DOHH2 (cell line): Measurements from ENCODE around the gene CLDN7.

Source experiments
- H3F3A ChIP-seq: fragments of 200-600 bp; sonication (generic), shearing (Covaris generic); 2 replicates; pipeline ENCODE4 v1.6.0; 2016; ENCODE audit warnings: antibody characterized with exemption, mild to moderate bottlenecking; ENCODE audit not compliant: control insufficient read depth, insufficient read depth
- H3K27ac ChIP-seq: fragments of 200-600 bp; sonication (generic); 2 replicates; pipeline ENCODE4 v1.5.1; 2014; ENCODE audit warnings: low read depth, mild to moderate bottlenecking, low read length, moderate library complexity
- H3K27me3 ChIP-seq: fragments of 200-600 bp; sonication (generic); 2 replicates; pipeline ENCODE4 v1.6.1; 2014; ENCODE audit warnings: mild to moderate bottlenecking, low read length, mixed read lengths; ENCODE audit not compliant: control insufficient read depth
- H3K36me3 ChIP-seq: fragments of 200-600 bp; sonication (generic); 2 replicates; pipeline ENCODE4 v1.6.1; 2014; ENCODE audit warnings: mild to moderate bottlenecking, low read length, moderate library complexity, mixed read lengths; ENCODE audit not compliant: control insufficient read depth
- H3K4me1 ChIP-seq: fragments of 200-600 bp; sonication (generic); 2 replicates; pipeline ENCODE4 v1.6.1; 2014; ENCODE audit warnings: mild to moderate bottlenecking, low read length, mixed read lengths; ENCODE audit not compliant: control insufficient read depth
- H3K4me2 ChIP-seq: fragments of 200-600 bp; sonication (generic); 2 replicates; pipeline ENCODE4 v1.6.0; 2014; ENCODE audit warnings: mild to moderate bottlenecking, low read length, moderate library complexity
- H3K4me3 ChIP-seq: fragments of 200-600 bp; sonication (generic); 2 replicates; pipeline ENCODE4 v1.5.1; 2014; ENCODE audit warnings: mild to moderate bottlenecking, low read length, mixed read lengths
- H3K79me2 ChIP-seq: fragments of 200-600 bp; sonication (generic); 2 replicates; pipeline ENCODE4 v1.6.1; 2014; ENCODE audit warnings: mild to moderate bottlenecking, low read length, mixed read lengths; ENCODE audit not compliant: control insufficient read depth
- H3K9me2 ChIP-seq: fragments of 200-600 bp; sonication (generic); replicated peaks from 2 replicates; pipeline ENCODE4 v1.6.1; 2014; ENCODE audit warnings: mild to moderate bottlenecking, low read length, mixed read lengths; ENCODE audit not compliant: control insufficient read depth
- H3K9me3 ChIP-seq: fragments of 200-600 bp; sonication (generic); 2 replicates; pipeline ENCODE4 v1.6.1; 2014; ENCODE audit warnings: antibody characterized with exemption, low read length, mixed read lengths; ENCODE audit not compliant: control insufficient read depth, insufficient read depth
- H4K20me1 ChIP-seq: fragments of 200-600 bp; sonication (generic); 2 replicates; pipeline ENCODE4 v1.6.0; 2014; ENCODE audit warnings: low read depth, mild to moderate bottlenecking, antibody characterized with exemption, low read length, moderate library complexity; ENCODE audit not compliant: control insufficient read depth, insufficient read depth
- EZH2phosphoT487 ChIP-seq: fragments of 200-600 bp; sonication (generic); IDR thresholded peaks from 2 replicates; pipeline ENCODE4 v1.6.1; 2017; ENCODE audit warnings: borderline replicate concordance, mild to moderate bottlenecking, antibody characterized with exemption, low read length, moderate library complexity, mixed read lengths
- TF ChIP-seq, protein P1 (sequence below): fragments of 200-600 bp; sonication (generic); IDR thresholded peaks from one replicate; pipeline ENCODE4 v1.5.1; 2014; ENCODE audit warnings: antibody characterized with exemption, mild to moderate bottlenecking, low read depth, low read length; ENCODE audit not compliant: poor library complexity, severe bottlenecking

CLDN7 gene

DNA sequence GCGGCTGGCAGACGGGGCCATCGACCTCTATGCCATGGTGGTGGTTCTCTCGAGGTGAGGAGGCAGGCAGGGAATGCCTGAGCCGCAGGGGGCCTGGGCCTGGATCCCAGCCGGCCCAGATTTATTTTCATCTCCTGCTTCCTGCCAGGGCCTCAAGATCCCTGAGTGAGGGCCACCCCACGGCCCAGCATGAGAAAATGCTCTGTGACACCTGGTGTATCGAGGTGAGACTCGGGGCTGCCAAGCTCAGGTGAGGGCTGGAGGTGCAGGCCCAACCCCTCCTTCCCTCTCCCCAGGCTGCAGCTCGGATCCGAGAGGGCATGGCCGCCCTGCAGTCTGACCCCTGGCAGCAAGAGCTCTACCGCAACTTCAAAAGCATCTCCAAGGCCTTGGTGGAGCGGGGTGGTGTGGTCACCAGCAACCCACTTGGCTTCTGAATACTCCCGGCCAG is 37.6 kb downstream of the CLDN7 start:
- H3K36me3 ChIP-seq, result peaks cover 87% of the 10 kb centered on the region
- no peaks in the 10 kb centered on the region for H3K9me3 ChIP-seq
- no peak overlapping the region for H3K4me2 ChIP-seq
- H3K4me3 ChIP-seq, result no peak overlapping the region
- no peaks in the 10 kb centered on the region for H3K27me3 ChIP-seq
- H3K4me1 ChIP-seq, result peaks cover 15% of the 10 kb centered on the region
- no peak overlapping the region for H3K27ac ChIP-seq
- peaks cover 8% of the 10 kb centered on the region for H3F3A ChIP-seq
- H4K20me1 ChIP-seq, result peaks cover 5% of the 10 kb centered on the region; the same call in 1 of the 2 replicates
- TF ChIP-seq, protein P1, sequence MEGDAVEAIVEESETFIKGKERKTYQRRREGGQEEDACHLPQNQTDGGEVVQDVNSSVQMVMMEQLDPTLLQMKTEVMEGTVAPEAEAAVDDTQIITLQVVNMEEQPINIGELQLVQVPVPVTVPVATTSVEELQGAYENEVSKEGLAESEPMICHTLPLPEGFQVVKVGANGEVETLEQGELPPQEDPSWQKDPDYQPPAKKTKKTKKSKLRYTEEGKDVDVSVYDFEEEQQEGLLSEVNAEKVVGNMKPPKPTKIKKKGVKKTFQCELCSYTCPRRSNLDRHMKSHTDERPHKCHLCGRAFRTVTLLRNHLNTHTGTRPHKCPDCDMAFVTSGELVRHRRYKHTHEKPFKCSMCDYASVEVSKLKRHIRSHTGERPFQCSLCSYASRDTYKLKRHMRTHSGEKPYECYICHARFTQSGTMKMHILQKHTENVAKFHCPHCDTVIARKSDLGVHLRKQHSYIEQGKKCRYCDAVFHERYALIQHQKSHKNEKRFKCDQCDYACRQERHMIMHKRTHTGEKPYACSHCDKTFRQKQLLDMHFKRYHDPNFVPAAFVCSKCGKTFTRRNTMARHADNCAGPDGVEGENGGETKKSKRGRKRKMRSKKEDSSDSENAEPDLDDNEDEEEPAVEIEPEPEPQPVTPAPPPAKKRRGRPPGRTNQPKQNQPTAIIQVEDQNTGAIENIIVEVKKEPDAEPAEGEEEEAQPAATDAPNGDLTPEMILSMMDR, result no peak
- TF ChIP-seq EZH2phosphoT487, result no peak
- peaks cover 9% of the 10 kb centered on the region for H3K79me2 ChIP-seq
- H3K9me2 ChIP-seq, result no peaks in the 10 kb centered on the region

- no peak overlapping the region for H3K4me3 ChIP-seq
- H3K9me3 ChIP-seq, result no peaks in the 10 kb centered on the region
- H3K4me1 ChIP-seq, result peaks cover 20% of the 10 kb centered on the region
- H3F3A ChIP-seq, result peaks cover 8% of the 10 kb centered on the region
- no peak overlapping the region for H3K27ac ChIP-seq
- H4K20me1 ChIP-seq, result peaks cover 5% of the 10 kb centered on the region; the same call in 1 of the 2 replicates
- H3K36me3 ChIP-seq, result peaks cover 82% of the 10 kb centered on the region
- TF ChIP-seq EZH2phosphoT487, result no peak
- TF ChIP-seq, protein P1, result no peak
- no peaks in the 10 kb centered on the region for H3K9me2 ChIP-seq
- no peaks in the 10 kb centered on the region for H3K27me3 ChIP-seq
- peaks cover 9% of the 10 kb centered on the region for H3K79me2 ChIP-seq
- no peak overlapping the region for H3K4me2 ChIP-seq
These were observed 38.2 kb downstream of the CLDN7 start for GRCh38 chr17:7224110-7224509.

DNA sequence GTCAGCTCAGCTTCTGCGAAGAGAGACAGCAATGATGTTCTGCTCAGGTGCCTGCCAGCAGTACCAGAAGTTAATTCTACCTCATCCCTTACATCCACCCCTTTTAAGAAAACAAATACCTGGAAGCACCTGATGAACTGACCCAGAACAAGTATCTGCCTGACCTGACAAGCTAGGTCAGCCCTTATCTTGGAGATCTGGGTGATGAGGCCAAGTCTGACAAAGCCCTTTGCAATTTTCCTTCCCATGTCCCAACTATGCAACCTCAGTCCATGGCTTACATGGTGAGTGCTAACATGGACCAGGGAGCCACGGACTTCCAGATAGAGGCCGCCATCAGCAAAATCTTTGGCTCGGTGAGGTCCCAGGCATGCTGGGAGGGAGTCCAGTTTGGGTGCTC is 38.9 kb downstream of the CLDN7 start:
- Histone ChIP-seq H3K4me1 (peaks cover 27% of the 10 kb centered on the region), H3K4me3 (no peak overlapping the region), H3K9me3 (no peaks in the 10 kb centered on the region), H3K79me2 (peaks cover 9% of the 10 kb centered on the region), H3K4me2 (no peak overlapping the region), H3F3A (peaks cover 13% of the 10 kb centered on the region), H3K27ac (no peak overlapping the region), H3K27me3 (no peaks in the 10 kb centered on the region), H3K9me2 (no peaks in the 10 kb centered on the region), H4K20me1 (peaks cover 5% of the 10 kb centered on the region; the same call in 1 of the 2 replicates), H3K36me3 (peaks cover 74% of the 10 kb centered on the region)
- TF ChIP-seq EZH2phosphoT487, result no peak
- TF ChIP-seq, protein P1, result no peak

GRCh38 chr17:7222972-7223292 is 39.3 kb downstream of the CLDN7 start:
- peaks cover 70% of the 10 kb centered on the region for H3K36me3 ChIP-seq
- TF ChIP-seq, protein P1, result no peak
- TF ChIP-seq EZH2phosphoT487, result no peak
- H3K79me2 ChIP-seq, result peaks cover 9% of the 10 kb centered on the region
- no peak overlapping the region for H3K4me3 ChIP-seq
- no peak overlapping the region for H3K4me2 ChIP-seq
- peaks cover 32% of the 10 kb centered on the region for H3K4me1 ChIP-seq
- no peaks in the 10 kb centered on the region for H3K9me2 ChIP-seq
- no peaks in the 10 kb centered on the region for H3K9me3 ChIP-seq
- H3K27ac ChIP-seq, result no peak overlapping the region
- H3K27me3 ChIP-seq, result no peaks in the 10 kb centered on the region
- peaks cover 14% of the 10 kb centered on the region for H3F3A ChIP-seq
- peaks cover 5% of the 10 kb centered on the region; the same call in 1 of the 2 replicates for H4K20me1 ChIP-seq
